Peyer's patch (tissue), 4 donors: ENCODE data around the gene EPHB2.

Source experiments
- POLR2A ChIP-seq, 2 donors: fragments of 450-650 bp; IDR thresholded peaks; one replicate each; pipeline ENCODE4 v1.5.1; 2017; ENCODE audit warnings: antibody characterized with exemption in 2 of 2, mild to moderate bottlenecking in 2 of 2, moderate library complexity in 2 of 2
- TF ChIP-seq, protein P1 (sequence below), 6 experiments: fragments of 450-650 bp in 4 of 6; fragments of 200-600 bp in 2 of 6; sonication (generic) in 1 of 6; IDR thresholded peaks; one replicate each; pipeline ENCODE4 v1.5.1; 2017 to 2019; ENCODE audit warnings: antibody characterized with exemption in 6 of 6, mild to moderate bottlenecking in 3 of 6, moderate library complexity in 1 of 6

DNA sequence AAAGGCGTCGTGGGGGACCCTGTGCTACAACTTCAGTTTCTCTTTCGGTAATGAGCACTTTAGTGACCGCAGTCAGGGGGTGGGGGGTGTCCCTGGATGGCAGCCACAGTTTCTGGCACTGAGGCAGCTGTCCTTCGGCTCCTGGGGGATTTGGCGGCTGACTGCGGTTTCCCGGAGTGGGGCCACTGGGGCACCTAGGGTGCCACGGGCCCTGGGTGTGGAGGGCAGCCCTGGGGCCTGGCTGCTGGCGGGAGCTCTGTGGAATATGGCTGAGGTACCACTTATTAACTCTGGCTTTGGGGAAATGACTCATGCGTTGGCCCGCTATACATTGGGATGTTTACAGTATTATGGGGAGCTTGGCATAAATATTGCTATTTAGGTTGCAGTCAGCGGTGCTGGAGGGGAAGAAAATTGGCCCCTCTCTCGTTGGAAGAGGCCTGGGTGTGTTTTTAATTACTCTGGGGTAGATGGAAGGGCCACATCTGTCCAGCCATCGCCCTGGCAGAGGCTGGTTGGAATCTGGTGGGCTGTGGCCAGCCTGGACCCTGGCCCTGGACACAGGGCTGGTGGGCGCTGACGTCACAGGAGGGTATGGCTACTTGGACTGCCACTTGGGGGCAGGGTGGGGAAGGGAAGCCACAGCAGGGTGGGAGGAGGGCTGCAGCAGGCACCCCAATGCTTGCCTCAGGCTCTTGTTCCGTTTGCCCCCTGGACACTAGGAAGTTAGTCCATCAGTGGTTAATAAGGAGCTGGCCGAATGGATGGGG lies 2.0 kb downstream of the EPHB2 start:
- TF ChIP-seq, protein P1, sequence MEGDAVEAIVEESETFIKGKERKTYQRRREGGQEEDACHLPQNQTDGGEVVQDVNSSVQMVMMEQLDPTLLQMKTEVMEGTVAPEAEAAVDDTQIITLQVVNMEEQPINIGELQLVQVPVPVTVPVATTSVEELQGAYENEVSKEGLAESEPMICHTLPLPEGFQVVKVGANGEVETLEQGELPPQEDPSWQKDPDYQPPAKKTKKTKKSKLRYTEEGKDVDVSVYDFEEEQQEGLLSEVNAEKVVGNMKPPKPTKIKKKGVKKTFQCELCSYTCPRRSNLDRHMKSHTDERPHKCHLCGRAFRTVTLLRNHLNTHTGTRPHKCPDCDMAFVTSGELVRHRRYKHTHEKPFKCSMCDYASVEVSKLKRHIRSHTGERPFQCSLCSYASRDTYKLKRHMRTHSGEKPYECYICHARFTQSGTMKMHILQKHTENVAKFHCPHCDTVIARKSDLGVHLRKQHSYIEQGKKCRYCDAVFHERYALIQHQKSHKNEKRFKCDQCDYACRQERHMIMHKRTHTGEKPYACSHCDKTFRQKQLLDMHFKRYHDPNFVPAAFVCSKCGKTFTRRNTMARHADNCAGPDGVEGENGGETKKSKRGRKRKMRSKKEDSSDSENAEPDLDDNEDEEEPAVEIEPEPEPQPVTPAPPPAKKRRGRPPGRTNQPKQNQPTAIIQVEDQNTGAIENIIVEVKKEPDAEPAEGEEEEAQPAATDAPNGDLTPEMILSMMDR (IDR thresholded peaks at IDR 0.05): no peak
- no peak for TF ChIP-seq POLR2A (IDR thresholded peaks at IDR 0.05)
